Measurements from ENCODE around the gene POU2F3. TPM values are rescaled to one million over a fixed set of nuclear protein-coding genes. Genes with fewer than 3 reads are reported as not detected.
A peak's percentile ranks its signal among the peaks of the same experiment; 100 is the strongest.

The POU2F3 gene
- total and polyA plus RNA-seq, 2 of the 4 experiments (the other 2 are of a cell fraction), result under 0.01 to 0.09 TPM

DNA sequence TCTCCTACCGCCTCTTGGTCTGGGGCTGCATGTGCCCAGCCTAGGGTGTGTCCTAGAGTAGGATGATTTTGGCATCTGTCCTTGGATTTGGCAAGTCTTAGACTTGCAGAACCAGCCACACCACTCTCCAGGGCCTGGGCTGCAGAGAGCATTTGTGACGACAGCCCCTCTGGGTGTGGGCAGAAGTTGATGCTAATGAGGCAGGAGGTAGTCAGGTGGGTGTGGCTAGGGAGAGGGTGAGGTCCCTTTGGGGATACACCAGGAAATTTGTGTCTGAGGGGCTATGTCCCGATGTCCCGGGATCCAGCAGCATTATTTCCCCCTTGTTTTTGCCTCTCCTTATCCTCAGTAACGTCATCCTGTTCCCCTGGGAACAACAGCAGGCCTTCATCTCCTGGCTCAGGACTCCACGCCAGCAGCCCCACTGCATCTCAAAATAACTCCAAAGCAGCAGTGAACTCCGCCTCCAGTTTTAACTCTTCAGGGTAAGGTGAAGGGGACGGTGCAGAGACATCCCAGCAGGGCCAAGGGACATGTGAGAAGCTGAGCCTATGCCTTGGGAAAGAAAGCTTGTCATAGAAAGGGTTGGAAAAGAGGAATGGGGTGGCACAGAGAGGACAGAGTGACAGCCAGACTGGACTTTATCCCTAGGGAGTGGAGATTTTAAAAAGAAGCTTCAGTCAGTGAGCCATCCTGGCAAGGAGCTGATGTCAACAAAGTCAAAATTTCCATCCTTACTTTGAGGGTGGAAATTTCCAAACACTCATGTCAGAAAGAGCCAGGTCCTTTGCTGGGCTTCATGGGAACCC, 77.1 kb downstream of the POU2F3 start:
- Histone ChIP-seq H2BK5ac (ENCODE audit: low read depth, low read length, poor library complexity, severe bottlenecking) (no peak overlapping the region), H3K4me3 (ENCODE audit: insufficient read depth, low read depth, low read length) (no peak overlapping the region), H3K9ac (ENCODE audit: low read depth, low read length) (no peak overlapping the region), H3K4me2 (ENCODE audit: low read depth, low read length) (no peak overlapping the region), H3K27ac (ENCODE audit: insufficient read depth, low read length) (no peak overlapping the region), H2AFZ (replicated peaks; ENCODE audit: low read length, poor library complexity) (peak overlapping the region; percentile 59), H4K5ac (ENCODE audit: low read depth, low read length) (no peak overlapping the region), H3K36me3 (ENCODE audit: control insufficient read depth, insufficient read depth, low read length) (no peaks in the 10 kb centered on the region), H3K14ac (replicated peaks; ENCODE audit: low read depth, low read length) (no peak overlapping the region), H3K79me1 (ENCODE audit: low read depth in 1 of 2, low read length in 2 of 2) (no peaks in the 10 kb centered on the region), H3K4ac (ENCODE audit: low read depth, low read length) (no peak overlapping the region), H3K27me3 (ENCODE audit: control insufficient read depth, insufficient read depth, low read length) (peaks cover 8% of the 10 kb centered on the region), H2AK5ac (ENCODE audit: low read depth, low read length) (no peak overlapping the region), H3K56ac (ENCODE audit: extremely low read depth, insufficient read depth, low read length) (no peak overlapping the region), H4K8ac (ENCODE audit: low read depth in 2 of 2, low read length in 2 of 2) (no peak overlapping the region), H4K20me1 (ENCODE audit: insufficient read depth, low read length) (no peaks in the 10 kb centered on the region), H3K9me1 (ENCODE audit: insufficient read depth, low read length) (0 out of 2 replicates have a peak, but pooled peaks cover 3% of the 10 kb centered on the region), H2BK20ac (ENCODE audit: low read depth, low read length) (no peak overlapping the region), H3K4me1 (ENCODE audit: control insufficient read depth, insufficient read depth, low read length) (peaks cover 3% of the 10 kb centered on the region; the same call in 1 of the 2 replicates), H2BK15ac (ENCODE audit: low read depth, low read length) (no peak overlapping the region), H2BK120ac (ENCODE audit: low read depth, low read length) (no peak overlapping the region), H2AK9ac (replicated peaks; ENCODE audit: low read depth, low read length, poor library complexity) (no peak overlapping the region), H3K18ac (ENCODE audit: low read depth, low read length) (no peak overlapping the region), H3K9me3 (ENCODE audit: control insufficient read depth, insufficient read depth, low read length) (no peaks in the 10 kb centered on the region), H4K91ac (ENCODE audit: insufficient read depth, low read depth, low read length) (no peak overlapping the region), H3K23ac (ENCODE audit: low read depth, low read length) (no peak overlapping the region)
- no TSS peak for BruUV-seq (replicated peaks)
- ChIA-PET CTCF (interaction anchor here (0.6 to 0.8 kb wide), 2 partner anchors 14 to 75 kb away, joined by 3 to 4 read pairs; no protein-coding TSS in a partner anchor), POLR2A (ENCODE audit: unreplicated experiment) (no interaction called here)
- dilution Hi-C loops (cut with HindIII; ENCODE audit: low sequenced_read_pairs, unreplicated experiment) (no loop called here), in situ Hi-C loops (cut with MboI; ENCODE audit: low sequenced_read_pairs) (loop anchor here (25.0 kb wide), 1 partner anchor 370 kb away; no protein-coding TSS in a partner anchor), intact Hi-C loops (cut with micrococcal nuclease) (no loop called here)
- WGBS, 2 experiments (ENCODE audit: extremely low coverage in 2 of 2, insufficient read length in 1 of 2), result no CpG with 5 or more reads among the region's 8 CpGs
- TF ChIP-seq BHLHE40 (IDR thresholded peaks at IDR 0.05; ENCODE audit: low read depth, low read length), result no peak
- no peak for TF ChIP-seq POLR2A (IDR thresholded peaks at IDR 0.05; ENCODE audit: low read depth, low read length)
- TF ChIP-seq, protein P1, sequence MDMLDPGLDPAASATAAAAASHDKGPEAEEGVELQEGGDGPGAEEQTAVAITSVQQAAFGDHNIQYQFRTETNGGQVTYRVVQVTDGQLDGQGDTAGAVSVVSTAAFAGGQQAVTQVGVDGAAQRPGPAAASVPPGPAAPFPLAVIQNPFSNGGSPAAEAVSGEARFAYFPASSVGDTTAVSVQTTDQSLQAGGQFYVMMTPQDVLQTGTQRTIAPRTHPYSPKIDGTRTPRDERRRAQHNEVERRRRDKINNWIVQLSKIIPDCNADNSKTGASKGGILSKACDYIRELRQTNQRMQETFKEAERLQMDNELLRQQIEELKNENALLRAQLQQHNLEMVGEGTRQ (IDR thresholded peaks at IDR 0.05; ENCODE audit: low read depth, low read length), result no peak
- TF ChIP-seq FOS (IDR thresholded peaks at IDR 0.05; ENCODE audit: low read depth, low read length), result no peak
- TF ChIP-seq SMC3 (IDR thresholded peaks at IDR 0.05; ENCODE audit: low read depth, low read length), result no peak
- TF ChIP-seq, protein P2, sequence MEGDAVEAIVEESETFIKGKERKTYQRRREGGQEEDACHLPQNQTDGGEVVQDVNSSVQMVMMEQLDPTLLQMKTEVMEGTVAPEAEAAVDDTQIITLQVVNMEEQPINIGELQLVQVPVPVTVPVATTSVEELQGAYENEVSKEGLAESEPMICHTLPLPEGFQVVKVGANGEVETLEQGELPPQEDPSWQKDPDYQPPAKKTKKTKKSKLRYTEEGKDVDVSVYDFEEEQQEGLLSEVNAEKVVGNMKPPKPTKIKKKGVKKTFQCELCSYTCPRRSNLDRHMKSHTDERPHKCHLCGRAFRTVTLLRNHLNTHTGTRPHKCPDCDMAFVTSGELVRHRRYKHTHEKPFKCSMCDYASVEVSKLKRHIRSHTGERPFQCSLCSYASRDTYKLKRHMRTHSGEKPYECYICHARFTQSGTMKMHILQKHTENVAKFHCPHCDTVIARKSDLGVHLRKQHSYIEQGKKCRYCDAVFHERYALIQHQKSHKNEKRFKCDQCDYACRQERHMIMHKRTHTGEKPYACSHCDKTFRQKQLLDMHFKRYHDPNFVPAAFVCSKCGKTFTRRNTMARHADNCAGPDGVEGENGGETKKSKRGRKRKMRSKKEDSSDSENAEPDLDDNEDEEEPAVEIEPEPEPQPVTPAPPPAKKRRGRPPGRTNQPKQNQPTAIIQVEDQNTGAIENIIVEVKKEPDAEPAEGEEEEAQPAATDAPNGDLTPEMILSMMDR (conservative IDR thresholded peaks at IDR 0.05; ENCODE audit: low read depth, low read length), result no peak
- no peak for TF ChIP-seq RFX5 (IDR thresholded peaks at IDR 0.05; ENCODE audit: low read depth, low read length)
- TF ChIP-seq MAFK (IDR thresholded peaks at IDR 0.05; ENCODE audit: low read depth, low read length), result no peak
- TF ChIP-seq, protein P3, sequence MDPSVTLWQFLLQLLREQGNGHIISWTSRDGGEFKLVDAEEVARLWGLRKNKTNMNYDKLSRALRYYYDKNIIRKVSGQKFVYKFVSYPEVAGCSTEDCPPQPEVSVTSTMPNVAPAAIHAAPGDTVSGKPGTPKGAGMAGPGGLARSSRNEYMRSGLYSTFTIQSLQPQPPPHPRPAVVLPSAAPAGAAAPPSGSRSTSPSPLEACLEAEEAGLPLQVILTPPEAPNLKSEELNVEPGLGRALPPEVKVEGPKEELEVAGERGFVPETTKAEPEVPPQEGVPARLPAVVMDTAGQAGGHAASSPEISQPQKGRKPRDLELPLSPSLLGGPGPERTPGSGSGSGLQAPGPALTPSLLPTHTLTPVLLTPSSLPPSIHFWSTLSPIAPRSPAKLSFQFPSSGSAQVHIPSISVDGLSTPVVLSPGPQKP (IDR thresholded peaks at IDR 0.05; ENCODE audit: borderline replicate concordance, low read depth, low read length), result no peak
- TF ChIP-seq CEBPB (IDR thresholded peaks at IDR 0.05; ENCODE audit: low read depth, low read length), result no peak
- no peak for TF ChIP-seq NFE2L2 (IDR thresholded peaks at IDR 0.05; ENCODE audit: low read depth, low read length)
- no peak for TF ChIP-seq RAD21 (IDR thresholded peaks at IDR 0.05; ENCODE audit: low read length)
- TF ChIP-seq RCOR1 (IDR thresholded peaks at IDR 0.05; ENCODE audit: insufficient replicate concordance, low read length), result no peak
- TF ChIP-seq MAZ (IDR thresholded peaks at IDR 0.05; ENCODE audit: borderline replicate concordance, low read depth, low read length), result no peak
- no peak for TF ChIP-seq CHD1 (IDR thresholded peaks at IDR 0.05; ENCODE audit: low read depth, low read length)
- ATAC-seq (ENCODE audit: low read depth) (peak; percentile 72), DNase-seq (peak; percentile 29)
